Measurements from ENCODE around the gene MOV10. TPM values are rescaled to one million over a fixed set of nuclear protein-coding genes. Genes with fewer than 3 reads are reported as not detected.

The MOV10 gene
- total and polyA plus RNA-seq, 9 of the 15 experiments (the other 6 are each of a cell fraction or from before 2014, with no cell fraction given), result 16.7 to 105 (median 49.5) TPM

DNA sequence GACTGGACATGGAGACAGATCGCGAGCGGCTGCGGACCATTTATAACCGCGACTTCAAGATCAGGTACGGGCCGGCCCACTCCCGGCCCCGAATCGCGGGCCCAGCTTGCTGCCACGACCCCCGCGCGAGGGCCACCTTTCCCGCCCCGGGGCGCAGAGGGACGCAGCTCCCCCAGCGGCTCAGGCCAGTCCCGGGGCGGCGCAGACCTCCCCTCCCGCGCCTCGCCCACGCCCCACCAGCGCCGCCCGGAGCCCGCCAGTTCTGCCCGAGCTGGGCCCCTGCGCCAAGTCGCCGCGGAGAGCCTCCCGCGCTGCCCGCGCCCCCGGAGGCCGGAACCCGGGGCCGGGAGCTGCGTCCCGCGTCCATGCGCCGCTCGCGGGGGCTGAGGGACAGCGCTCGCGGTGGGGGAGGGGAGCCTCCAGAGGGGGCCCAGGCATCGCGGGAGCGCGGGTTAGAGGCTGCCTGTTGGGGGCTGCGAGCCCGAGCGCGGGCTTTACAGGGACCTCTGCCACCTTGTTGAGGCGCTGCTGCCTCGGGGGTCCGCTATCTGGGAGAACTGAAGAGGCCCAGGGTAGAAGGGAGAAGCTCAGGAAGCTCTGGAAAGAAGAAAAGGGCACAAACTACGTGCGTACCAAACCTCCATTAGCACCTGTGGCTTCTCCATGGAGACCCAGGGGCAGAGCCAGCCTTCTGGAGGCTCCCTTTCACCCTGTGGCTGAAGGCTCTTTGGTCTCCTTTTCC is 698 bp downstream of the MOV10 start:
- no TSS peak for BruUV-seq (replicated peaks)
- peaks cover 18 to 42% of the 10 kb centered on the region in 2 experiments for H3K4me1 ChIP-seq (replicated peaks in 1 of 2; ENCODE audit: control insufficient read depth in 2 of 2, insufficient read depth in 2 of 2, low read length in 2 of 2)
- intact Hi-C loops (cut with micrococcal nuclease), result no loop called here
- ATAC-seq (peak; percentile 79), DNase-seq (ENCODE audit: extremely low read depth in 1 of 4, low spot score in 3 of 4) (peak; percentile 70 to 89 (median 81)), FAIRE-seq (no peak)
- H4K20me1 ChIP-seq (replicated peaks; ENCODE audit: control insufficient read depth, insufficient read depth, low read length), result no peaks in the 10 kb centered on the region
- no peaks in the 10 kb centered on the region for H3K27me3 ChIP-seq (ENCODE audit: control insufficient read depth in 2 of 2, insufficient read depth in 2 of 2, low read length in 2 of 2)
- ChIA-PET POLR2A (interaction anchor here (0.5 to 7.3 kb wide), 12 partner anchors 9 to 1104 kb away, joined by 3 to 104 read pairs (median 5); partner anchors contain the start of gene LRIG2), CTCF (ENCODE audit: low intra/inter-chr PET ratio) (interaction anchor here (0.7 kb wide), 1 partner anchor 16 kb away, joined by 3 read pairs; no protein-coding TSS in a partner anchor)
- in situ Hi-C loops (cut with MboI), result no loop called here
- peak overlapping the region; percentile 86 for H3K27ac ChIP-seq (ENCODE audit: extremely low read depth, low read depth, low read length)
- H3K9ac ChIP-seq (ENCODE audit: insufficient read depth in 1 of 2, low read depth in 2 of 2, low read length in 2 of 2), result peak overlapping the region; percentile 87 to 98
- peaks cover 42% of the 10 kb centered on the region for H3K36me3 ChIP-seq (ENCODE audit: control insufficient read depth, insufficient read depth, low read length)
- WGBS (ENCODE audit: insufficient coverage, low coverage, missing lambda C conversion rate), result 1% methylated on average over 54 of the region's 68 CpGs
- H3K9me1 ChIP-seq (ENCODE audit: control insufficient read depth, insufficient read depth, low read length), result no peaks in the 10 kb centered on the region
- peak overlapping the region; percentile 85 for H3K4me2 ChIP-seq (ENCODE audit: insufficient read depth, low read length)
- peak overlapping the region; percentile 89 for H2AFZ ChIP-seq (ENCODE audit: low read depth, low read length)
- H3K79me2 ChIP-seq (ENCODE audit: control insufficient read depth, insufficient read depth, low read length), result peaks cover 56% of the 10 kb centered on the region
- H3K4me3 ChIP-seq, result peak overlapping the region; percentile 71
- H3K9me3 ChIP-seq (replicated peaks; ENCODE audit: control insufficient read depth, insufficient read depth, low read depth, low read length), result no peaks in the 10 kb centered on the region
- TF ChIP-seq NR3C1 (CRISPR knock-in tag; IDR thresholded peaks at IDR 0.05), result no peak
- no peak for TF ChIP-seq JUND (IDR thresholded peaks at IDR 0.05; ENCODE audit: borderline replicate concordance, low read depth, low read length)
- TF ChIP-seq JUND (tag; IDR thresholded peaks at IDR 0.05; ENCODE audit: borderline replicate concordance, low read depth, low read length), result no peak
- TF ChIP-seq, protein P1, sequence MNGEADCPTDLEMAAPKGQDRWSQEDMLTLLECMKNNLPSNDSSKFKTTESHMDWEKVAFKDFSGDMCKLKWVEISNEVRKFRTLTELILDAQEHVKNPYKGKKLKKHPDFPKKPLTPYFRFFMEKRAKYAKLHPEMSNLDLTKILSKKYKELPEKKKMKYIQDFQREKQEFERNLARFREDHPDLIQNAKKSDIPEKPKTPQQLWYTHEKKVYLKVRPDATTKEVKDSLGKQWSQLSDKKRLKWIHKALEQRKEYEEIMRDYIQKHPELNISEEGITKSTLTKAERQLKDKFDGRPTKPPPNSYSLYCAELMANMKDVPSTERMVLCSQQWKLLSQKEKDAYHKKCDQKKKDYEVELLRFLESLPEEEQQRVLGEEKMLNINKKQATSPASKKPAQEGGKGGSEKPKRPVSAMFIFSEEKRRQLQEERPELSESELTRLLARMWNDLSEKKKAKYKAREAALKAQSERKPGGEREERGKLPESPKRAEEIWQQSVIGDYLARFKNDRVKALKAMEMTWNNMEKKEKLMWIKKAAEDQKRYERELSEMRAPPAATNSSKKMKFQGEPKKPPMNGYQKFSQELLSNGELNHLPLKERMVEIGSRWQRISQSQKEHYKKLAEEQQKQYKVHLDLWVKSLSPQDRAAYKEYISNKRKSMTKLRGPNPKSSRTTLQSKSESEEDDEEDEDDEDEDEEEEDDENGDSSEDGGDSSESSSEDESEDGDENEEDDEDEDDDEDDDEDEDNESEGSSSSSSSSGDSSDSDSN (IDR thresholded peaks at IDR 0.05; ENCODE audit: borderline replicate concordance in 1 of 2, low read depth in 2 of 2, low read length in 2 of 2), result peak; percentile 68 to 70; a peak in 3 of 4 replicates
- no peak for TF ChIP-seq ZNF239 (CRISPR knock-in tag; IDR thresholded peaks at IDR 0.05)
- TF ChIP-seq, protein P2, sequence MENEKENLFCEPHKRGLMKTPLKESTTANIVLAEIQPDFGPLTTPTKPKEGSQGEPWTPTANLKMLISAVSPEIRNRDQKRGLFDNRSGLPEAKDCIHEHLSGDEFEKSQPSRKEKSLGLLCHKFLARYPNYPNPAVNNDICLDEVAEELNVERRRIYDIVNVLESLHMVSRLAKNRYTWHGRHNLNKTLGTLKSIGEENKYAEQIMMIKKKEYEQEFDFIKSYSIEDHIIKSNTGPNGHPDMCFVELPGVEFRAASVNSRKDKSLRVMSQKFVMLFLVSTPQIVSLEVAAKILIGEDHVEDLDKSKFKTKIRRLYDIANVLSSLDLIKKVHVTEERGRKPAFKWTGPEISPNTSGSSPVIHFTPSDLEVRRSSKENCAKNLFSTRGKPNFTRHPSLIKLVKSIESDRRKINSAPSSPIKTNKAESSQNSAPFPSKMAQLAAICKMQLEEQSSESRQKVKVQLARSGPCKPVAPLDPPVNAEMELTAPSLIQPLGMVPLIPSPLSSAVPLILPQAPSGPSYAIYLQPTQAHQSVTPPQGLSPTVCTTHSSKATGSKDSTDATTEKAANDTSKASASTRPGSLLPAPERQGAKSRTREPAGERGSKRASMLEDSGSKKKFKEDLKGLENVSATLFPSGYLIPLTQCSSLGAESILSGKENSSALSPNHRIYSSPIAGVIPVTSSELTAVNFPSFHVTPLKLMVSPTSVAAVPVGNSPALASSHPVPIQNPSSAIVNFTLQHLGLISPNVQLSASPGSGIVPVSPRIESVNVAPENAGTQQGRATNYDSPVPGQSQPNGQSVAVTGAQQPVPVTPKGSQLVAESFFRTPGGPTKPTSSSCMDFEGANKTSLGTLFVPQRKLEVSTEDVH (IDR thresholded peaks at IDR 0.05; ENCODE audit: low read depth, partially characterized antibody), result no peak
- TF ChIP-seq, protein P3, sequence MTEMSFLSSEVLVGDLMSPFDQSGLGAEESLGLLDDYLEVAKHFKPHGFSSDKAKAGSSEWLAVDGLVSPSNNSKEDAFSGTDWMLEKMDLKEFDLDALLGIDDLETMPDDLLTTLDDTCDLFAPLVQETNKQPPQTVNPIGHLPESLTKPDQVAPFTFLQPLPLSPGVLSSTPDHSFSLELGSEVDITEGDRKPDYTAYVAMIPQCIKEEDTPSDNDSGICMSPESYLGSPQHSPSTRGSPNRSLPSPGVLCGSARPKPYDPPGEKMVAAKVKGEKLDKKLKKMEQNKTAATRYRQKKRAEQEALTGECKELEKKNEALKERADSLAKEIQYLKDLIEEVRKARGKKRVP (CRISPR knock-in tag; IDR thresholded peaks at IDR 0.05), result no peak; the same call in 1 of the 2 replicates
- no peak for TF ChIP-seq ZNF696 (CRISPR knock-in tag; conservative IDR thresholded peaks at IDR 0.05)
- TF ChIP-seq, protein P4, sequence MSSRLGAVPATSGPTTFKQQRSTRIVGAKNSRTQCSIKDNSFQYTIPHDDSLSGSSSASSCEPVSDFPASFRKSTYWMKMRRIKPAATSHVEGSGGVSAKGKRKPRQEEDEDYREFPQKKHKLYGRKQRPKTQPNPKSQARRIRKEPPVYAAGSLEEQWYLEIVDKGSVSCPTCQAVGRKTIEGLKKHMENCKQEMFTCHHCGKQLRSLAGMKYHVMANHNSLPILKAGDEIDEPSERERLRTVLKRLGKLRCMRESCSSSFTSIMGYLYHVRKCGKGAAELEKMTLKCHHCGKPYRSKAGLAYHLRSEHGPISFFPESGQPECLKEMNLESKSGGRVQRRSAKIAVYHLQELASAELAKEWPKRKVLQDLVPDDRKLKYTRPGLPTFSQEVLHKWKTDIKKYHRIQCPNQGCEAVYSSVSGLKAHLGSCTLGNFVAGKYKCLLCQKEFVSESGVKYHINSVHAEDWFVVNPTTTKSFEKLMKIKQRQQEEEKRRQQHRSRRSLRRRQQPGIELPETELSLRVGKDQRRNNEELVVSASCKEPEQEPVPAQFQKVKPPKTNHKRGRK (tag; IDR thresholded peaks at IDR 0.05), result no peak
- TF ChIP-seq IRF2 (CRISPR knock-in tag; IDR thresholded peaks at IDR 0.05), result 0 out of 2 replicates have a peak, but pooled peaks have one; percentile 68
- TF ChIP-seq ZNF644 (tag; IDR thresholded peaks at IDR 0.05; ENCODE audit: low read depth), result no peak
- TF ChIP-seq MBD2 (IDR thresholded peaks at IDR 0.05; ENCODE audit: borderline replicate concordance, low read depth), result no peak
